SU-DHL-6 (cell line): ENCODE data around the gene COQ2.
"Not testable (repeated sequence)": the region's sequence is repeated elsewhere in the genome, so short reads cannot be mapped to it uniquely, and the experiment has no call there.

ENCODE experiments used
- H2AFZ ChIP-seq: fragments of 200-600 bp; sonication (generic); 2 replicates; pipeline ENCODE4 v1.6.1; 2014; ENCODE audit warnings: low read depth, mild to moderate bottlenecking, moderate library complexity, mixed read lengths, antibody characterized with exemption, low read length; ENCODE audit not compliant: severe bottlenecking
- H3F3A ChIP-seq: fragments of 200-600 bp; shearing (Covaris generic); 2 replicates; pipeline ENCODE4 v1.6.0; 2016; ENCODE audit warnings: antibody characterized with exemption, mild to moderate bottlenecking; ENCODE audit not compliant: insufficient read depth
- H3K27ac ChIP-seq: fragments of 200-600 bp; sonication (generic); 2 replicates; pipeline ENCODE4 v1.5.1; 2016; ENCODE audit warnings: low read depth, mild to moderate bottlenecking, low read length, moderate library complexity, mixed read lengths
- H3K27me3 ChIP-seq: fragments of 200-600 bp; sonication (generic), shearing (Covaris generic); 2 replicates; pipeline ENCODE4 v1.6.0; 2014; ENCODE audit warnings: mild to moderate bottlenecking, low read length
- H3K36me3 ChIP-seq: fragments of 200-600 bp; sonication (generic); 2 replicates; pipeline ENCODE4 v1.6.1; 2014; ENCODE audit warnings: mild to moderate bottlenecking, low read length, mixed read lengths
- H3K4me2 ChIP-seq: fragments of 300-600, 200-600 bp; shearing (Covaris generic), sonication (generic); 2 replicates; pipeline ENCODE4 v1.6.0; 2014; ENCODE audit warnings: low read length, low read depth, mild to moderate bottlenecking; ENCODE audit not compliant: poor library complexity, severe bottlenecking
- H3K4me3 ChIP-seq: fragments of 200-600 bp; sonication (generic); 2 replicates; pipeline ENCODE4 v1.5.1; 2014; ENCODE audit warnings: antibody characterized with exemption, low read length, mild to moderate bottlenecking, mixed read lengths; ENCODE audit not compliant: insufficient read depth, poor library complexity, severe bottlenecking
- H3K79me2 ChIP-seq: fragments of 200-600 bp; sonication (generic); 2 replicates; pipeline ENCODE4 v1.6.1; 2014; ENCODE audit warnings: mild to moderate bottlenecking, low read length, moderate library complexity; ENCODE audit not compliant: insufficient read depth
- H3K9ac ChIP-seq: fragments of 200-600 bp; sonication (generic); 2 replicates; pipeline ENCODE4 v1.7.0; 2014; ENCODE audit warnings: mild to moderate bottlenecking, low read length
- H3K9me2 ChIP-seq: fragments of 200-600 bp; sonication (generic); replicated peaks from 2 replicates; pipeline ENCODE4 v1.6.1; 2014; ENCODE audit warnings: low read length; ENCODE audit not compliant: insufficient read depth
- H3K9me3 ChIP-seq: fragments of 200-600 bp; sonication (generic); 2 replicates; pipeline ENCODE4 v1.6.1; 2014; ENCODE audit warnings: low read length, mixed read lengths; ENCODE audit not compliant: insufficient read depth
- H4K20me1 ChIP-seq: fragments of 200-600 bp; sonication (generic); 2 replicates; pipeline ENCODE4 v1.6.1; 2014; ENCODE audit warnings: low read depth, mild to moderate bottlenecking, antibody characterized with exemption, low read length, moderate library complexity, mixed read lengths
- CTCF ChIP-seq: fragments of 200-600 bp; sonication (generic); IDR thresholded peaks from one replicate; pipeline ENCODE4 v1.5.1; 2017; ENCODE audit warnings: antibody characterized with exemption, mild to moderate bottlenecking, low read length, moderate library complexity; ENCODE audit not compliant: insufficient read depth, poor library complexity, severe bottlenecking
- EZH2phosphoT487 ChIP-seq: fragments of 200-600 bp; sonication (generic), shearing (Covaris generic); conservative IDR thresholded peaks from 2 replicates; pipeline ENCODE4 v1.6.1; 2018; ENCODE audit warnings: mild to moderate bottlenecking, antibody characterized with exemption, low read length, moderate library complexity, mixed read lengths

COQ2 gene

GRCh38 chr4:83276299-83277040 lies 8.1 kb downstream of the COQ2 start:
- Histone ChIP-seq H3K4me2 (peak overlapping the region; percentile 17), H3F3A (no peaks in the 10 kb centered on the region), H3K9me2 (no peaks in the 10 kb centered on the region)

GRCh38 chr4:83273926-83274325 lies 10.7 kb downstream of the COQ2 start:
- not testable (repeated sequence) for H3K9ac ChIP-seq, H2AFZ ChIP-seq, H3K9me2 ChIP-seq, H3K27me3 ChIP-seq, H4K20me1 ChIP-seq, H3K27ac ChIP-seq, H3K4me3 ChIP-seq, H3F3A ChIP-seq, H3K9me3 ChIP-seq, H3K4me2 ChIP-seq, H3K79me2 ChIP-seq, H3K36me3 ChIP-seq

More at GRCh38 chr4:83276299-83277040, 8.1 kb downstream of the COQ2 start:
- no peak overlapping the region for H2AFZ ChIP-seq
- no peak overlapping the region for H3K27ac ChIP-seq
- H3K9me3 ChIP-seq = no peaks in the 10 kb centered on the region
- peaks cover 4% of the 10 kb centered on the region; the same call in 1 of the 2 replicates for H3K79me2 ChIP-seq
- H3K9ac ChIP-seq = no peak overlapping the region
- peaks cover 7% of the 10 kb centered on the region; the same call in 1 of the 2 replicates for H3K36me3 ChIP-seq
- TF ChIP-seq EZH2phosphoT487 (no peak), CTCF (no peak)
- H3K4me3 ChIP-seq = no peak overlapping the region
- H4K20me1 ChIP-seq = no peaks in the 10 kb centered on the region
- H3K27me3 ChIP-seq = no peaks in the 10 kb centered on the region

GRCh38 chr4:83272900-83273299 lies 11.7 kb downstream of the COQ2 start:
- H3K36me3 ChIP-seq = peaks cover 7% of the 10 kb centered on the region; the same call in 1 of the 2 replicates
- no peaks in the 10 kb centered on the region for H3K9me2 ChIP-seq
- no peaks in the 10 kb centered on the region for H3K9me3 ChIP-seq
- H3K9ac ChIP-seq = no peak overlapping the region
- no peaks in the 10 kb centered on the region for H3F3A ChIP-seq
- H3K79me2 ChIP-seq = no peaks in the 10 kb centered on the region
- no peak overlapping the region for H3K27ac ChIP-seq
- no peak overlapping the region for H2AFZ ChIP-seq
- H3K4me2 ChIP-seq = no peak overlapping the region
- no peaks in the 10 kb centered on the region for H3K27me3 ChIP-seq
- no peaks in the 10 kb centered on the region for H4K20me1 ChIP-seq
- no peak overlapping the region for H3K4me3 ChIP-seq
- no peak for TF ChIP-seq EZH2phosphoT487
- no peak for TF ChIP-seq CTCF

- H3K79me2 ChIP-seq = no peaks in the 10 kb centered on the region
- H3K27ac ChIP-seq = no peak overlapping the region
- H3K9me2 ChIP-seq = no peaks in the 10 kb centered on the region
- H2AFZ ChIP-seq = no peak overlapping the region
- H3K4me3 ChIP-seq = no peak overlapping the region
- no peaks in the 10 kb centered on the region for H3F3A ChIP-seq
- H4K20me1 ChIP-seq = no peaks in the 10 kb centered on the region
- no peaks in the 10 kb centered on the region for H3K9me3 ChIP-seq
- no peak for TF ChIP-seq EZH2phosphoT487
- no peak for TF ChIP-seq CTCF
- peaks cover 7% of the 10 kb centered on the region; the same call in 1 of the 2 replicates for H3K36me3 ChIP-seq
- no peaks in the 10 kb centered on the region for H3K27me3 ChIP-seq
- H3K4me2 ChIP-seq = no peak overlapping the region
- no peak overlapping the region for H3K9ac ChIP-seq
Observed at GRCh38 chr4:83269256-83269655, 15.3 kb downstream of the COQ2 start.
